ENCODE results near the gene POU5F1. TPM values are rescaled to one million over a fixed set of nuclear protein-coding genes. Genes with fewer than 3 reads are reported as not detected.

The POU5F1 gene
- total RNA-seq, 1 donor from 2014 or later, result 5.0 TPM

Other genes starting within 250 kb of the POU5F1 start
- 351 TPM for gene SFTA2, start 238.5 kb downstream of the POU5F1 start, total RNA-seq
- gene MUCL3, start 229.7 kb downstream of the POU5F1 start, total RNA-seq, result 5.3 TPM
- 3.8 TPM for gene MUC21, start 187.0 kb downstream of the POU5F1 start, total RNA-seq
- not detected for gene MUC22, start 160.2 kb downstream of the POU5F1 start, total RNA-seq
- gene C6orf15, start 58.1 kb downstream of the POU5F1 start, total RNA-seq, result not detected
- gene PSORS1C1, start 55.9 kb downstream of the POU5F1 start, total RNA-seq, result 10.5 TPM
- gene CDSN, start 50.2 kb downstream of the POU5F1 start, total RNA-seq, result not detected
- gene PSORS1C2, start 31.6 kb downstream of the POU5F1 start, total RNA-seq, result not detected
- gene CCHCR1, start 12.9 kb downstream of the POU5F1 start, total RNA-seq, result 16.5 TPM
- gene TCF19, start 12.1 kb downstream of the POU5F1 start, total RNA-seq, result 6.2 TPM
- gene HLA-C, start 101.4 kb upstream of the POU5F1 start, total RNA-seq, result 1,186 TPM
- 2,736 TPM for gene HLA-B, start 186.5 kb upstream of the POU5F1 start, total RNA-seq
- 33.1 TPM for gene MICA, start 232.9 kb upstream of the POU5F1 start, total RNA-seq

Measured in lower lobe of right lung (tissue), 1 donor.